Lung (tissue), 12 donors: ENCODE results near the gene NEO1. TPM values are rescaled to one million over a fixed set of nuclear protein-coding genes. Genes with fewer than 3 reads are reported as not detected.

Experiments used
- ATAC-seq: fragments of 200-7000 bp; cut with Tn5 transposase; one replicate; pipeline ENCODE4 v1.9.1; 2020; ENCODE audit warnings: moderate number of reproducible peaks; ENCODE audit not compliant: insufficient read depth, low FRiP score
- DNase-seq, 3 donors: peaks; one replicate each; pipeline ENCODE4 v3.0.0-alpha.2; 2013 to 2017
- H3K27ac ChIP-seq, 2 donors: one replicate each; pipeline ENCODE4 v1.5.1; 2013; ENCODE audit warnings: mild to moderate bottlenecking in 2 of 2, moderate library complexity in 2 of 2, control low read depth in 1 of 2, inconsistent platforms in 1 of 2, low read depth in 1 of 2, low read length in 1 of 2
- H3K27me3 ChIP-seq, 3 donors: one replicate each; pipeline ENCODE4 v1.5.1; 2013; ENCODE audit warnings: low read length in 2 of 3; ENCODE audit not compliant: control insufficient read depth in 3 of 3, insufficient read depth in 3 of 3
- H3K36me3 ChIP-seq, 4 donors: one replicate each; pipeline ENCODE4 v1.5.1; 2013; ENCODE audit warnings: low read length in 4 of 4, mild to moderate bottlenecking in 1 of 4, moderate library complexity in 1 of 4; ENCODE audit not compliant: control insufficient read depth in 4 of 4, insufficient read depth in 4 of 4
- H3K4me1 ChIP-seq, 5 donors: one replicate each; pipeline ENCODE4 v1.5.1; 2013; ENCODE audit warnings: low read length in 5 of 5, mild to moderate bottlenecking in 2 of 5, moderate library complexity in 1 of 5; ENCODE audit not compliant: control insufficient read depth in 5 of 5, insufficient read depth in 5 of 5
- H3K4me3 ChIP-seq: one replicate; pipeline ENCODE4 v1.5.1; 2013; ENCODE audit warnings: mild to moderate bottlenecking, control low read depth, moderate library complexity
- H3K9ac ChIP-seq, 2 donors: one replicate each; pipeline ENCODE4 v1.5.1; 2013; ENCODE audit warnings: low read length in 2 of 2, control low read depth in 1 of 2; ENCODE audit not compliant: insufficient read depth in 1 of 2
- H3K9me3 ChIP-seq, 4 donors: one replicate each; pipeline ENCODE4 v1.5.1; 2013; ENCODE audit warnings: low read length in 3 of 4, mild to moderate bottlenecking in 1 of 4, moderate library complexity in 1 of 4; ENCODE audit not compliant: control insufficient read depth in 4 of 4, insufficient read depth in 3 of 4
- CTCF ChIP-seq: IDR thresholded peaks from 2 replicates; pipeline ENCODE4 v1.5.1; 2012; ENCODE audit warnings: mild to moderate bottlenecking; ENCODE audit errors: control extremely low read depth, extremely low read depth
- WGBS, 2 donors: extraction: QIAGEN DNeasy Blood & Tissue Kit; methylation state at CpG; one replicate each; pipeline ENCODE4 v1.1.7; 2013; 5-methylcytosine and 5-hydroxymethylcytosine counted together
- polyA plus RNA-seq, 2 donors: library from polyadenylated mRNA; stranded (reverse); fragments of 200-250 nt; gene quantifications; one replicate each; pipeline ENCODE4 v1.2.1, GENCODE V29; 2013
- total RNA-seq, 2 donors: library from RNA; depleted of rRNA in 1 of 2; stranded (reverse); fragments of >200 nt in 1 of 2; gene quantifications; one replicate each; pipeline ENCODE4 v1.2.1, GENCODE V29; 2014 to 2021
- donor health status: control.
- donor health status: control.
- donor health status: Bipolar disorder and iron deficiency.
- donor health status: healthy.
- donor health status: DM: yes; HTN: yes; CAD: no.

NEO1 gene
- total and polyA plus RNA-seq, 4 donors: 6.9 to 70.8 (median 16.5) TPM

- Histone ChIP-seq H3K36me3 (peaks cover 2 to 26% (median 12%) of the 10 kb centered on the region in 4 donors), H3K9me3 (no peaks in the 10 kb centered on the region), H3K4me3 (no peak overlapping the region), H3K4me1 (no peaks in the 10 kb centered on the region), H3K27ac (no peak overlapping the region), H3K9ac (no peak overlapping the region), H3K27me3 (no peaks in the 10 kb centered on the region)
- no peak for ATAC-seq
- 93 to 95% methylated on average over 3 of the region's 3 CpGs for WGBS, 2 donors
- no peak for DNase-seq
- TF ChIP-seq CTCF: no peak
Measured at GRCh38 chr15:73183071-73183470, 130.8 kb downstream of the NEO1 start.

- H3K27ac ChIP-seq: no peak overlapping the region
- TF ChIP-seq CTCF: no peak
- ATAC-seq: no peak
- no peaks in the 10 kb centered on the region for H3K9me3 ChIP-seq
- peak in 2 of 3 donors; percentile 10 to 18 for DNase-seq
- no peak overlapping the region for H3K4me3 ChIP-seq
- H3K4me1 ChIP-seq: no peaks in the 10 kb centered on the region
- H3K36me3 ChIP-seq: peaks cover 0 to 3% (median 1%) of the 10 kb centered on the region in 4 donors
- WGBS, 2 donors: 51 to 56% methylated on average over 2 of the region's 2 CpGs
- H3K27me3 ChIP-seq: no peaks in the 10 kb centered on the region
- no peak overlapping the region for H3K9ac ChIP-seq
Measured at GRCh38 chr15:73190189-73190601, 137.9 kb downstream of the NEO1 start.

DNA sequence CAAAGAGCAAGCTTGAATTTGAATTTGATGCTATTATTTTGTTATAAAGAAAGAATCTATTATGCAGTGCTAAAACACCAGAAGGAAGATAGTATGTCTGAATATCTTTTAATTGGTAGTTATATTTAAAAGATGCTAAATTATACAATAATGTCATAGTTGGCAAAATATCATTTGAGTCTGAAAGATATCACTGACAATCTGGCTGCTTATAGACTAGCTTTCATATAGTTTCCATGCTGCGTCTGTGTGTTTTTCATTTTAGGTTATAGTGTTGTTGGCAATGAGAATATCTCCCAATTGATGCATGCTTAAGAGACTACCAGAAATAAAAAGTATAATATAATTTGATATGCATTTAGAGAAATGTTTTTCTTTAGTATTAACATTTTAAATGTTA, 142.9 kb downstream of the NEO1 start:
- DNase-seq (no peak), ATAC-seq (no peak)
- Histone ChIP-seq H3K36me3 (peaks cover 0 to 10% (median 0%) of the 10 kb centered on the region in 4 donors), H3K4me1 (peaks cover 0 to 4% (median 0%) of the 10 kb centered on the region in 5 donors), H3K9ac (no peak overlapping the region), H3K4me3 (no peak overlapping the region), H3K27ac (no peak overlapping the region), H3K9me3 (no peaks in the 10 kb centered on the region), H3K27me3 (no peaks in the 10 kb centered on the region)
- WGBS, 2 donors: 96 to 98% methylated on average over 1 of the region's 1 CpG
- no peak for TF ChIP-seq CTCF

GRCh38 chr15:73196113-73196512, 143.8 kb downstream of the NEO1 start:
- Histone ChIP-seq H3K27ac (no peak overlapping the region), H3K4me3 (no peak overlapping the region), H3K36me3 (peaks cover 0 to 10% (median 2%) of the 10 kb centered on the region in 4 donors), H3K9me3 (no peaks in the 10 kb centered on the region), H3K27me3 (no peaks in the 10 kb centered on the region), H3K4me1 (peaks cover 0 to 4% (median 0%) of the 10 kb centered on the region in 5 donors), H3K9ac (no peak overlapping the region)
- WGBS, 2 donors: 14 to 32% methylated on average over 2 of the region's 2 CpGs
- no peak for TF ChIP-seq CTCF
- ATAC-seq: no peak
- DNase-seq: peak in 2 of 3 donors; percentile 11 to 14
